K562 (cell line): Measurements from ENCODE around the gene SUCO. TPM values are rescaled to one million over a fixed set of nuclear protein-coding genes. Genes with fewer than 3 reads are reported as not detected.

Experiments used
- ATF7 ChIP-seq: fragments of 450-650 bp; IDR thresholded peaks from 2 replicates; pipeline ENCODE4 v1.7.1; 2014; ENCODE audit warnings: mild to moderate bottlenecking, moderate library complexity
- BACH1 ChIP-seq: fragments of 200-800 bp; sonication (Bioruptor generic); IDR thresholded peaks from 2 replicates; pipeline ENCODE4 v1.6.1; 2016; ENCODE audit warnings: missing genetic modification characterization, missing compliant biosample characterization
- BCOR ChIP-seq: fragments of 450-650 bp; IDR thresholded peaks from 2 replicates; pipeline ENCODE4 v1.6.1; 2016
- BRD4 ChIP-seq: fragments of 200-600 bp; sonication (generic); IDR thresholded peaks from 2 replicates; pipeline ENCODE4 v1.6.1; 2017; ENCODE audit warnings: inconsistent platforms
- CBX1 ChIP-seq: sonication (generic); IDR thresholded peaks from 2 replicates; pipeline ENCODE4 v1.6.1; 2016; ENCODE audit warnings: antibody characterized with exemption, low read depth, mild to moderate bottlenecking
- ETV5 ChIP-seq: sonication (generic); formaldehyde crosslinking; IDR thresholded peaks from 2 replicates; pipeline ENCODE4 v1.4.0; 2020; ENCODE audit warnings: low read depth, mild to moderate bottlenecking, missing genetic modification reagents
- HCFC1 ChIP-seq: IDR thresholded peaks from 2 replicates; pipeline ENCODE4 v1.6.1; 2012; ENCODE audit warnings: low read depth, low read length, improper control_type of control experiment
- HNRNPH1 ChIP-seq: fragments of 200-400 bp; formaldehyde crosslinking; optimal IDR thresholded peaks from 2 replicates; pipeline ENCODE3; 2017; ENCODE audit warnings: low read depth, mild to moderate bottlenecking, low read length, moderate library complexity
- KDM2B ChIP-seq: fragments of 250-450 bp; sonication (Bioruptor Pico); IDR thresholded peaks from 2 replicates; pipeline ENCODE4 v1.8.0; 2021; ENCODE audit warnings: mild to moderate bottlenecking, moderate library complexity
- KLF13 ChIP-seq: fragments of 450-650 bp; IDR thresholded peaks from 2 replicates; pipeline ENCODE4 v1.6.1; 2016; ENCODE audit warnings: missing genetic modification characterization, low read depth, mild to moderate bottlenecking, missing compliant biosample characterization, moderate library complexity, borderline replicate concordance
- NUFIP1 ChIP-seq: fragments of 450-650 bp; IDR thresholded peaks from 2 replicates; pipeline ENCODE4 v1.6.1; 2018; ENCODE audit not compliant: partially characterized antibody
- POLR3A ChIP-seq: IDR thresholded peaks from 2 replicates; pipeline ENCODE4 v1.6.1; 2011; ENCODE audit warnings: borderline replicate concordance, mild to moderate bottlenecking, moderate library complexity; ENCODE audit not compliant: insufficient read length, insufficient read depth; ENCODE audit errors: extremely low read depth
- RBBP5 ChIP-seq: fragments of 200-600 bp; sonication (generic); IDR thresholded peaks from 2 replicates; pipeline ENCODE4 v1.6.1; 2012; ENCODE audit warnings: borderline replicate concordance, mild to moderate bottlenecking, low read length, control low read depth, inconsistent platforms; ENCODE audit not compliant: insufficient read depth, poor library complexity, severe bottlenecking
- RBM17 ChIP-seq: fragments of 200-400 bp; formaldehyde crosslinking; IDR thresholded peaks from 2 replicates; pipeline ENCODE4 v1.6.1; 2017; ENCODE audit warnings: low read depth, mild to moderate bottlenecking, low read length, borderline replicate concordance
- SMAD4 ChIP-seq: fragments of 250-450 bp; sonication (Bioruptor Pico); conservative IDR thresholded peaks from 2 replicates; pipeline ENCODE4 v1.8.0; 2021; ENCODE audit warnings: inconsistent platforms, mild to moderate bottlenecking, moderate library complexity
- SMARCA5 ChIP-seq: fragments of 450-650 bp; IDR thresholded peaks from 2 replicates; pipeline ENCODE4 v1.6.1; 2016
- TCF3 ChIP-seq: sonication (generic); formaldehyde crosslinking; IDR thresholded peaks from 2 replicates; pipeline ENCODE4 v1.4.0; 2020; ENCODE audit warnings: mild to moderate bottlenecking, missing genetic modification reagents
- WHSC1 ChIP-seq: IDR thresholded peaks from one replicate; pipeline ENCODE4 v1.6.1; 2012; ENCODE audit warnings: low read length, control low read depth, inconsistent platforms
- ZBTB17 ChIP-seq: fragments of 450-650 bp; formaldehyde crosslinking; IDR thresholded peaks from 2 replicates; pipeline ENCODE4 v1.4.0; 2020; ENCODE audit warnings: mild to moderate bottlenecking
- ZNF217 ChIP-seq: sonication (generic); formaldehyde crosslinking; IDR thresholded peaks from 2 replicates; pipeline ENCODE4 v1.8.0; 2022; ENCODE audit warnings: mild to moderate bottlenecking, missing genetic modification reagents
- polyA plus RNA-seq, 8 experiments: library from polyadenylated mRNA; depleted of rRNA in 4 of 8; stranded (reverse) in 5 of 8; unstranded in 3 of 8; fragments of >200 nt; fragmentation: Nextera tagmentation in 2 of 8; fragmentation: Illumina TruSeq in 1 of 8; extraction: Ambion mirVana in 2 of 8; extraction: Trizol in 1 of 8; gene quantifications; 2 replicates each; pipeline versions ENCODE4 v1.2.1 to v1.2.3, GENCODE V29; 2011 to 2014; ENCODE audit warnings: inconsistent platforms in 1 of 8, missing spikeins in 1 of 8
- total RNA-seq, 7 experiments: library from RNA; depleted of rRNA in 6 of 7; stranded (reverse); fragments of >200 nt in 6 of 7; fragmentation: Illumina TruSeq in 2 of 7; extraction: Trizol in 2 of 7; gene quantifications; 2 replicates each; pipeline versions ENCODE4 v1.2.1 to v1.2.3, GENCODE V29; 2011 to 2021; ENCODE audit warnings: low replicate concordance in 1 of 7
- TF ChIP-seq, protein P1 (sequence below): fragments of 250-450 bp; sonication (Bioruptor Pico); IDR thresholded peaks from 2 replicates; pipeline ENCODE4 v1.9.0; 2021; ENCODE audit warnings: mild to moderate bottlenecking, inconsistent platforms
- TF ChIP-seq, protein P2 (sequence below): fragments of 450-650 bp; formaldehyde crosslinking; conservative IDR thresholded peaks from 2 replicates; pipeline ENCODE4 v1.4.0; 2022; ENCODE audit warnings: mild to moderate bottlenecking, missing genetic modification characterization
- TF ChIP-seq, protein P3 (sequence below): fragments of 250-450 bp; sonication (Bioruptor Pico); IDR thresholded peaks from 2 replicates; pipeline ENCODE4 v1.8.0; 2021; ENCODE audit warnings: borderline replicate concordance, mild to moderate bottlenecking, moderate library complexity; ENCODE audit not compliant: poor library complexity, severe bottlenecking
- TF ChIP-seq, protein P4 (sequence below): fragments of 250-450 bp; sonication (Bioruptor Pico); IDR thresholded peaks from 2 replicates; pipeline ENCODE4 v1.8.0; 2021; ENCODE audit warnings: moderate library complexity, mild to moderate bottlenecking, inconsistent platforms
- TF ChIP-seq, protein P5 (sequence below): fragments of 250-450 bp; sonication (Bioruptor Pico); IDR thresholded peaks from 2 replicates; pipeline ENCODE4 v1.4.0; 2020; ENCODE audit warnings: borderline replicate concordance

Gene SUCO
- total and polyA plus RNA-seq, 9 of the 15 experiments (the other 6 are each of a cell fraction or from before 2014, with no cell fraction given), result 2.5 to 20.6 (median 14.3) TPM

DNA sequence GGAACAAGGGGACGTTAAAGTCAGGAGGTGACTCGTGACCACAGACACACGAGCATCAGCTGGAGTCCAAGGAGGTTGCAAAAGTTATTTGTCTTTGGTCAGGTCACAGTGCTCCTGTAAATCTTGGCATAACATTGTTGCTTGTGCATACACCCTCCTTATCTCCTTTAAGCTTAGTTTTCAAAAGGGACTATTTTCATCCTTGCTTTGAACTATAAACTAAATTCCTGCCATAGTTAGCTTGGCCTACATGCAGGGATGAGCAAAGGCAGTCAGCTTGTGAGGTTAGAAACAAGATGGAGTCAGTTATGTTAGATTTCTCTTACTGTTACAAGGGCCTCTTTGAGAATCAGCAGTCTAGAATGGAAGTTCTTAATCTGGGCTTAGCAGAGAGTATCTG, 97.9 kb downstream of the SUCO start (continued):
- TF ChIP-seq, protein P1, sequence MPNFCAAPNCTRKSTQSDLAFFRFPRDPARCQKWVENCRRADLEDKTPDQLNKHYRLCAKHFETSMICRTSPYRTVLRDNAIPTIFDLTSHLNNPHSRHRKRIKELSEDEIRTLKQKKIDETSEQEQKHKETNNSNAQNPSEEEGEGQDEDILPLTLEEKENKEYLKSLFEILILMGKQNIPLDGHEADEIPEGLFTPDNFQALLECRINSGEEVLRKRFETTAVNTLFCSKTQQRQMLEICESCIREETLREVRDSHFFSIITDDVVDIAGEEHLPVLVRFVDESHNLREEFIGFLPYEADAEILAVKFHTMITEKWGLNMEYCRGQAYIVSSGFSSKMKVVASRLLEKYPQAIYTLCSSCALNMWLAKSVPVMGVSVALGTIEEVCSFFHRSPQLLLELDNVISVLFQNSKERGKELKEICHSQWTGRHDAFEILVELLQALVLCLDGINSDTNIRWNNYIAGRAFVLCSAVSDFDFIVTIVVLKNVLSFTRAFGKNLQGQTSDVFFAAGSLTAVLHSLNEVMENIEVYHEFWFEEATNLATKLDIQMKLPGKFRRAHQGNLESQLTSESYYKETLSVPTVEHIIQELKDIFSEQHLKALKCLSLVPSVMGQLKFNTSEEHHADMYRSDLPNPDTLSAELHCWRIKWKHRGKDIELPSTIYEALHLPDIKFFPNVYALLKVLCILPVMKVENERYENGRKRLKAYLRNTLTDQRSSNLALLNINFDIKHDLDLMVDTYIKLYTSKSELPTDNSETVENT (CRISPR knock-in tag), result no peak
- TF ChIP-seq, protein P2, sequence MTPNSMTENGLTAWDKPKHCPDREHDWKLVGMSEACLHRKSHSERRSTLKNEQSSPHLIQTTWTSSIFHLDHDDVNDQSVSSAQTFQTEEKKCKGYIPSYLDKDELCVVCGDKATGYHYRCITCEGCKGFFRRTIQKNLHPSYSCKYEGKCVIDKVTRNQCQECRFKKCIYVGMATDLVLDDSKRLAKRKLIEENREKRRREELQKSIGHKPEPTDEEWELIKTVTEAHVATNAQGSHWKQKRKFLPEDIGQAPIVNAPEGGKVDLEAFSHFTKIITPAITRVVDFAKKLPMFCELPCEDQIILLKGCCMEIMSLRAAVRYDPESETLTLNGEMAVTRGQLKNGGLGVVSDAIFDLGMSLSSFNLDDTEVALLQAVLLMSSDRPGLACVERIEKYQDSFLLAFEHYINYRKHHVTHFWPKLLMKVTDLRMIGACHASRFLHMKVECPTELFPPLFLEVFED (CRISPR knock-in tag), result no peak
- TF ChIP-seq BRD4, result no peak
- no peak for TF ChIP-seq SMARCA5
- no peak for TF ChIP-seq HNRNPH1
- TF ChIP-seq ZNF217 (CRISPR knock-in tag), result no peak
- TF ChIP-seq KDM2B (CRISPR knock-in tag), result no peak
- TF ChIP-seq TCF3, result no peak
- no peak for TF ChIP-seq WHSC1
- peak; percentile 75 for TF ChIP-seq BACH1 (tag)
- TF ChIP-seq KLF13, result peak; percentile 11; the same call in 1 of the 2 replicates
- TF ChIP-seq ZBTB17, result 0 out of 2 replicates have a peak, but pooled peaks have one; percentile 46
- no peak for TF ChIP-seq CBX1
- no peak for TF ChIP-seq NUFIP1
- TF ChIP-seq ATF7, result no peak
- no peak for TF ChIP-seq ETV5
- TF ChIP-seq, protein P3, sequence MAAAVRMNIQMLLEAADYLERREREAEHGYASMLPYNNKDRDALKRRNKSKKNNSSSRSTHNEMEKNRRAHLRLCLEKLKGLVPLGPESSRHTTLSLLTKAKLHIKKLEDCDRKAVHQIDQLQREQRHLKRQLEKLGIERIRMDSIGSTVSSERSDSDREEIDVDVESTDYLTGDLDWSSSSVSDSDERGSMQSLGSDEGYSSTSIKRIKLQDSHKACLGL (CRISPR knock-in tag), result no peak
- no peak for TF ChIP-seq POLR3A
- TF ChIP-seq, protein P4, sequence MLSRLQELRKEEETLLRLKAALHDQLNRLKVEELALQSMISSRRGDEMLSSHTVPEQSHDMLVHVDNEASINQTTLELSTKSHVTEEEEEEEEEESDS (CRISPR knock-in tag), result no peak
- no peak for TF ChIP-seq HCFC1
- TF ChIP-seq, protein P5, sequence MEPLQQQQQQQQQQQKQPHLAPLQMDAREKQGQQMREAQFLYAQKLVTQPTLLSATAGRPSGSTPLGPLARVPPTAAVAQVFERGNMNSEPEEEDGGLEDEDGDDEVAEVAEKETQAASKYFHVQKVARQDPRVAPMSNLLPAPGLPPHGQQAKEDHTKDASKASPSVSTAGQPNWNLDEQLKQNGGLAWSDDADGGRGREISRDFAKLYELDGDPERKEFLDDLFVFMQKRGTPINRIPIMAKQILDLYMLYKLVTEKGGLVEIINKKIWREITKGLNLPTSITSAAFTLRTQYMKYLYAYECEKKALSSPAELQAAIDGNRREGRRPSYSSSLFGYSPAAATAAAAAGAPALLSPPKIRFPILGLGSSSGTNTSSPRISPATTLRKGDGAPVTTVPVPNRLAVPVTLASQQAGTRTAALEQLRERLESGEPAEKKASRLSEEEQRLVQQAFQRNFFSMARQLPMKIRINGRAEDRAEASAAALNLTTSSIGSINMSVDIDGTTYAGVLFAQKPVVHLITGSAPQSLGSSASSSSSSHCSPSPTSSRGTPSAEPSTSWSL, result no peak
- no peak for TF ChIP-seq BCOR
- TF ChIP-seq RBBP5, result no peak
- TF ChIP-seq RBM17, result no peak
- TF ChIP-seq SMAD4 (CRISPR knock-in tag), result peak; percentile 71
